GM19372 (cell line): ENCODE data around the gene MTCP1.

Experiments
- ATAC-seq: cut with Tn5 transposase; IDR thresholded peaks from one replicate; pipeline ENCODE4 v1.9.1; 2021; ENCODE audit warnings: mild to moderate bottlenecking, low read depth, moderate library complexity; ENCODE audit not compliant: unreplicated experiment

Gene MTCP1, protein sequence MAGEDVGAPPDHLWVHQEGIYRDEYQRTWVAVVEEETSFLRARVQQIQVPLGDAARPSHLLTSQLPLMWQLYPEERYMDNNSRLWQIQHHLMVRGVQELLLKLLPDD

DNA sequence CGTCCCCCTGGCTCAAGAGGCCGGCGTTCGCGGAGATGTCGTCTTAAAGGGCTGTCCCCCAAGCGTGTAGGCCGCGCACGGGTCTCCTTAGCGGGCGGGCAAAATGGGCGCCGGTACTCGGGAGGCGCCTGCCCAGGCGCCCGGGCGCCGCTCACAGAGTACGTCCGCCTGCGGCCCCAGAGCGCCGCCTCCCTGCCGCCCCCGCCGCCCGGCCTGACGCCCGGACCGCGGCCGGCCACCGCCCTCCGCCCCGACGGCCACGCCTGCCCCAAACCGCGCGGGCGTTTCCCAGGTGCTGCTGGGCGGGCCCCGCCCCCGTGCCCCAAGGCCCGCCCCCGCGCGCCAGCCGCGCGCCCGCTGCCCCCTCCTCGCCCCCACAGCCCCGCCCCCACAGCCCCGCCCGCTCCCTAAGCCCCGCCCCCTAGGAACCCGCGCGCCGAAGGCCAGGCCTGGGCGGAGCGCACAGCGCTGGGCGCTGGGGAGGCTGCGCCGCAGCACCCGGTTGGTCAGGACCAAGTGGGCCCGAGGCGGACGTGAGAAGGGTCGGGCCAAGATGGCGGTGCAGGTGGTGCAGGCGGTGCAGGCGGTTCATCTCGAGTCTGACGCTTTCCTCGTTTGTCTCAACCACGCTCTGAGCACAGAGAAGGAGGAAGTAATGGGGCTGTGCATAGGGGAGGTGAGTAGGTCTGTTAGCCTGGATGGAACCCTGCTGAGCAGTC is at the start of gene MTCP1, which contains the start of the genes BRCC3 and CMC4:
TSS of gene MTCP1 (minus strand) at position 162 of the 719 bp plus-strand sequence. CDS start 5,126 bp downstream, outside the sequence.
TSS of gene BRCC3 (plus strand) at position 534 of the 719 bp plus-strand sequence. CDS start at position 554, 20 bp downstream.
TSS of gene CMC4 (minus strand) at position 162 of the 719 bp plus-strand sequence. CDS start 7,113 bp downstream, outside the sequence.
- ATAC-seq = peak; percentile 86

DNA sequence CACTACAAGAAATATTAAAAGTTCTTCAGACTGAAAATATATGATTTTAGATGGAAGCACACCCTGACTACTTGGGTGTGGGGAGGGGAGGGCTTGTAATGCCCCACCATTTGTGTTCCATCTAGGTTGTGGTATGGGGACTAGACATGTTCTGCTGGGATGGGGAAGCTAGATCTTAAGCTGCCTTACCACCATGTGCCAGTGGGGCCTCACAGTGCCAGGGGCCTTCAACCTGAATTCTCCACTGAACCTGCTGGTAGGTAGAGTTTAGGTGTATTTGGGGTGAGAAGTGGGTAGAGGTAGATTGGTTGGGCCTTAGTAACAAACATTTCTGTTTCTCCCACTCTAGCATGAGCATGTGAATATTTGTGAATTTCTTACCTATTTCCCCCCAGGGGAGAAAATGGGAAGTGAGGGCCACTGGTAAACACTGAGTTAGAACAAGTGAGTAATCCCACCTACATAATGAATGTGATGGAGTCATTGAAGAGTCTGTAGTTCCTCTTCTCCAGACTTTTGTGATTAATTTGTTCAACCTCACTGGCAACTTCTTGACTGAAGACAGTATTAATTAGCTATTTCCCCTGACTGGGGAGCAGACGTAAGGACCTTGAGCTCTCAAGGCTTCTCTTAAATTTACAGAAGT is 44.4 kb upstream of the MTCP1 start:
- ATAC-seq = no peak

DNA sequence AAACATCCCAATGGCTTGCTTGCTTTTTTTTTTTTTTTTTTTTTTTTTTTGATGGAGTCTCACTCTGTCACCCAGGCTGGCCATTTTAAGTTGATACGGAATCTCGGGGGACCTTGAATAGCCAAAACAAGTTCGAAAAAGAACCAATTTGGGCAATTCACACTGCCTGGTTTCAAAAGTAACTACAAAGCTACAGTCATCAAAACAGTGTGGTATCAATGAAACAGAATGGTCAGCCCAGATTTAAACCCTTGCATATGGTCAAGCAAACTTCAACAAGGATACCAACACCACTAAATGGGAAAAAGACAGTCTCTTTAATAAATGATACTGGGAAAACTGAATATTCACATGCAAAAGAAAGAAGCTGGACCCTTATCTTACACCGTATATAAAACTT is 42.2 kb upstream of the MTCP1 start:
- ATAC-seq = no peak

DNA sequence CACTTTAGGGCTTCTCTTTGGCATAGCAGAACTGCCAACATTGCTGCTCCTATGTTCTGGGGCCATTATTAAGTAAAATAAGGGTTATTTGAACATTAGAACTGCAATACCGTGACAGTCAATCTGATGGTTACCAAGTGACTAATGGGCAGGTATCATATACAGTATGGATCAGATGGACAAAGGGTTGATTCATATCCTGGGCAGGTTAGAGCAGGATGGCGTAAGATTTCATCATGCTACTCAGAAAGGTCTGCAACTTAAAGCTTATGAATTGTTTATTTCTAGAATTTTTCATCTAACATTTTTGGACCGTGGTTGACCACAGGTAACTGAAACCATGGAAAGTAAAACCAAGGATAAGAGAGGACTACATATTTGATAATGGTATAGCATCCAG is 41.2 kb upstream of the MTCP1 start:
- no peak for ATAC-seq

DNA sequence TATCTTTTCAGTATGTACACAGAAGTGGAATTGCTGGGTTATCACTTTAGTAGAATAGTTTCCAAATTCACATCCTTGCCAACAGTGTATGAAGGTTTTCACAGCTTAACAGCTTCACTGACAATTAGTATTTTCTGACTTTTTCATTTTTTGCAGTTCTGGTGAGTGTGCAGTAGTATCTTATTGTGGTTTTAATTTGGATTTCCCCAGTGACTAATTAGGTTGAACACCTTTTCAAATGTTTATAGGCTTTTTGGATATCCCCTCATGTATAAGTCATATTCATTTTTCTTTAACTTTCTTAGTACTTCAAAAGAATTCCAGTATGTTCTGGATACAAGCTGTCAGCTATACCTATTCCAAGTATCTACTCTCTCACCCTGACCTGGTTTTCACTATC is 37.5 kb upstream of the MTCP1 start:
- ATAC-seq = no peak

DNA sequence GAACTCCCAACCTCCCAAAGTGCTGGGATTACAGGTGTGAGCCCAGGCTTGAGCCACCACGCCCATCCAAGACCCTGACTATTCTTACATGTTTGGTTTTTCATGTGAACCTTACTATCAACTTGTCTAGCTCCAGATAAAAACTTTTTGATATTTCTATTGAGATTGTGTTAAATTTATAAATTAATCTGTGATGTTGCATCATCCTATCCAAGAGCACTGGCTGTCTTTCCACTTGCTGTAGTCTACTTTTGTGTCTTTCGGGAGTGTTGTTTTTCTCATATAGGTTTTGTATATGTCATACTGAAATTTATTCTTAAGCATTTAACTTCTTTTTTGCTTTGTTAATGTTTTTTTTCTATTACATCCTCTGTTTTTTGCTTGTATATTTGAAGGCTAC is 35.0 kb upstream of the MTCP1 start:
- no peak for ATAC-seq

DNA sequence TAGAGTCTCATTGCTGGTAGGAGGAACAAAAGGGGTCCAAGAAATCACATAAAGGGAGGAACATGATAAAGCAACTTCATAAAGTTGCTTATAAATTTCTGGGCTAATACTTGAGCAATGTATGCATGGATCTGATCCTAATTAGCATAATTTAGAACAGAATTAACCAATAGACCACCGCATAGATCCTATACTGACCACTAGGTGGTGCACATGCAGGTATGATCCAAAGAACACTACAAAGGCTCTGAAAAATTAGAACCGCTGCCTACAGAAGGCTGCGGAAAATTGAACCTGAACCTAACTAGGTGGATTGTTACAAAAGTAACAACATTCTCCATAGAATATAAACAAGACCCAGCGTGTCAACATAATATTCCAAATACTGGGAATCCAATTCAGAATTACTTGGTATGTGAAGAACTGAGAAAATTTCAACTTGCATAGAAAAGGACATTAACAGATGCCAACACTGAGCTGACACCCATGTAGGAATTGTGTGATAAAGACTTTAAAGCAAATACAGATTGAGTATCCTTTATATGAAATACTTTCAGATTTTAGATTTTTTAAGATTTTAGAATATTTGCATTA is 23.6 kb upstream of the MTCP1 start:
- ATAC-seq = peak; percentile 61

DNA sequence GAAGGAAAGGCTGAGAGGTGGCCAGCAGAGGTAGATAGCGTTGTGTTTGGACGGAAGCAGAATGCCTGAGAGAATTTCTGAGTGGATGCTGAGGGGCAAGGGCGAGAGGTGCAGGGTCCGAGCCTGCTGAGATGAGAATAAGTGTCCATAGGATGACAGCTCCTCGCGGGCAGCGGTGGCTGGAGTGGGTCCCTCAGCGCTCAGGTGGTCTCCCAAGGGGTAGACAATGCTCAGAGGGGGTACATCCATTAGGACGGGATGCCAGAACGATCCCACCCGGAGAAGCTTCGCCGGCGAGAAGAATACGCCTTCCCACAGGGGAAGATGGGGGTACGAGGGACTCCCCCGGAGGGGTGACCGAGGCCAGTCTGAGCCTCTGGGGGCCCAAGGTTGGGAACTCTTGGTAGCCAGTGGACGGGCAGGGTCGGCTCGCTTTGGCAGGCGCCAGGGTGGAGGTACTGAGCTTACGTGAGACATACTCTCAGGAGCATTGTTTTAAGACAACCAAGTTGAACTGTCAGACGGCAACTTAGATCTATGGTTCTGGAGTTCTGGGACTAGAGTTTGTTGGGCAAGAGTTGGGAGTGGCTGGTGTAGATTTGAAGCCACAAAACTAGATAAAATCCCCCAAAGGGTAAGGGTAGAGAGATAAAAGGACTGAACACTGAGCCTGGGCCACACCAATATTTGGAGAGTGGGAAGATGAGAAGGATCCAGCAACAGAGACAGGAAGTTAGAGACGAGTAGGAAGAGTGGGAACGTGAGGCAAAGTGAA is 16.2 kb upstream of the MTCP1 start:
- ATAC-seq = no peak

DNA sequence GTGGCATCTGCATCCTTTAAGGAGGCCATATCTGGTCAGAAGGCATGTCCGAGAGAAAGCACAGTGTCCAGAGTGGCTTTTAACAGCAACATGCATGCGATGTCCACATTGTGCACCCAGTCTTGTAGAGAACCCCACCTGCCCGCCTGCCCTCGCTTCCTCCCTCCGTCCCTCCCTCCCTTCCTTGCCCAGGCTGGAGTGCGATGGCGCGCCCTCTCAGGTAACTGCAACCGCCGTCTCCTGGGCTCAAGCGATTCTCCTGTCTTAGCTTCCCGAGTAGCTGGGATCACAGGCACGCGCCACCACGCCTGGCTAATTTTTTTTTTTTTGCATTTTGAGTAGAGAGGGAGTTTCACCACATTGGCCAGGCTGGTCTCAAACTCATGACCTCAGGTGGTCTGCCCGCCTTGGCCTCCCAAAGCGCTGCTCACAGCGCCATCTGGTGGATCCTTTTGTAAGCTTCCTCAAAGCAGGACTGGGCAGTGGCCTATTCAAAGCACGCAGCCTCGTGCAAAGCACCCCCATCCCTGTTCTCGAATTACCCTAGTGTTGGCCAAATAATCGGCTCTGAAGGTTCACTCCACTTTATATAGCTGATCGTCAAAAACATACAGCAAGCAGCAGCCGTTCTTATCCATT is 15.4 kb upstream of the MTCP1 start:
- ATAC-seq = no peak

DNA sequence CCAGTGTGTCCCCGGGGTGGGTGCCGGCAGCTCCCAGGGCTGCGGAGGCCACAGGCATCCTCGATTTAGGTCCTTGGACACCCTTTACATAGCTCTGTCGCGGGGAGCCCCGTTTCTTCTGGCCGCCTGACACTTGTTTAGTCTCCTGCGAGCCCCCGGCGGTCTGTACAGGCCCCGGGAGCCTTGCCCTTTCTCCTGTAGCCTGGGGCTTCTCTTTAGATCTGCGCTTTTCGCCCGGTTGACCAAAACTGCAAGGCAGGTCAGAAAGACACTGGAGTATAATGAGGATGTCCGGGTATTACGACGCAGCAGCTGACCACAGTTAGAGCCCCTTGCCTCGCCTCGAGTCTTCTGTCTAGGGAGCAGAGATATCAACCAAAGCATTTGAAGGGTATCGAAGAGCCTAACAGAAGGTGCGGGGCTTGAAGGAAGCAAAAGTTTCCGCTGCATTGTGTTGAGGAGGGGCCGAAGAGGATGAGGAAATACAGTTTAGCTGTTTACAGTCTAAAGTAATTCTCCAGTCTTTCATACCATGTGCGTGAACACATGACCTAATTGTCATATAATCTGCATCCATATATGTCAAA is 851 bp upstream of the MTCP1 start:
- ATAC-seq = peak; percentile 10

DNA sequence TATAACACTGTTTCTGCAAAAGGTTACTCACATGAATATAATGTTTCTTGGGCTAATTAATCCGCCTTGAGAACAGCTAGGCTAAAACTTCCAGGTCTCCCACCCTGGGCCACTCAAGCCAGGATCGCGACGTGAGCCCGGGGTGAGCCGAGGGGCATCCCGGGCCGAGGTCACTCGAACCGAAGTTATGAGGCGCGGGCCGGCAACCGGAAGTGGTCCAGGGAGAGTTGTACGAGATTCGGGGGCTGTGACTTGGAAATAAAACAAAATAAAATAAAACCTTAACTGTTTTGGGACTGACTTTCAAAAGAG is 317 bp downstream of the MTCP1 start:
- peak; percentile 8 for ATAC-seq

DNA sequence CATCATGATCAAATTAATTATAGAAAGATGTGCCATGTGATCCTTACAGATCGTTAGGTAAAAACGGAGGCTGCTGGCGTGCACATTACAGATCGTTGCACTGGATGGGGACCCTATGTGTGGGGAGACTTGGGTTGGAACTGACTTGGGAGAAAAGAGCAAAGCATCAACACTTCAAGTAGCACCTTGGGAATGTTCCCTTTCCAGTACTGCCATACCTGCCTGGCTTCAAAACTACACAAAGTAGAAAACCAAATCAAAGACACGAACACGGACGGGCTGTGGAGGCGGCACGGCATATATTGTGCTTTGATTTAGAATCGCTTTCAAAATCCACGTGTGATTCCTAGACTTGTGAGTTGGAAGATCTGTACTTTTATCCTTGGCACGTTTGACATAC is 898 bp downstream of the MTCP1 start:
- ATAC-seq = no peak

DNA sequence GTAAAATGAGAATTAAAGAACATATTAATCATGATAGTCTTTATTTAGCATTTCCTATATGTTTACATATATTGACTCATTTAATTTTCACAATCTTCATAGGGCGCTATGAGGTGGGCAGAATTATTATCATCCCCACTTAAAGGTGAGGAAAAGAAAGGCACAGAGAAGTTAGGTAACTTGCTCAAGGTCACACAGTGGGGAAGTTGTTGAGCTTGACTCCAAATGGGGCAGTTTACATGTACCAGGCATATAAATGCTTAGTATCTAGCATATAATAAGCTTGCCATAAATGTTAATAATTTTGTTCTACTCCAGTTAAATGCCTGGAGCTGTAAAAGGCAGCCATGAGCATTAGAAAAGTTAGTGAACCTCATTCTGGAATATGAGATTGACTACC is 1.5 kb downstream of the MTCP1 start:
- no peak for ATAC-seq

DNA sequence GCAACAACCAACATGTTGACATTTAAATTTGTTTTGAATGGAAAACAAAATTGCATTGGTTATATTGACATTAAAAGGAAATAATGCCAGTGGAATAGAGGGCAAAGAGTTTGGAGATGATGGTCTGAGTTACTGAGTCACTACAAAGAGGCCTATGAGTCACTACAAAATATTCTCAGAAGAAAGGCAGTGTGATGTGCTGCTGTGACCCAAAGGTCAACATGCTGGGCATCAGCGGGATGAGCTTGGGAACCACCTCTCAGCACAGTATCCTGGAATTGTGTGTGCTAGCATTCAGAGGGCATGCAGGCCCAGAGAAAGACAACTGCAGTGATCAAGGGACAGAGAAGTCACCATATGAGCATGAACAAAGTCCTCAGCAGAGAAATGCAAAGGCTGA is 2.8 kb downstream of the MTCP1 start:
- no peak for ATAC-seq

DNA sequence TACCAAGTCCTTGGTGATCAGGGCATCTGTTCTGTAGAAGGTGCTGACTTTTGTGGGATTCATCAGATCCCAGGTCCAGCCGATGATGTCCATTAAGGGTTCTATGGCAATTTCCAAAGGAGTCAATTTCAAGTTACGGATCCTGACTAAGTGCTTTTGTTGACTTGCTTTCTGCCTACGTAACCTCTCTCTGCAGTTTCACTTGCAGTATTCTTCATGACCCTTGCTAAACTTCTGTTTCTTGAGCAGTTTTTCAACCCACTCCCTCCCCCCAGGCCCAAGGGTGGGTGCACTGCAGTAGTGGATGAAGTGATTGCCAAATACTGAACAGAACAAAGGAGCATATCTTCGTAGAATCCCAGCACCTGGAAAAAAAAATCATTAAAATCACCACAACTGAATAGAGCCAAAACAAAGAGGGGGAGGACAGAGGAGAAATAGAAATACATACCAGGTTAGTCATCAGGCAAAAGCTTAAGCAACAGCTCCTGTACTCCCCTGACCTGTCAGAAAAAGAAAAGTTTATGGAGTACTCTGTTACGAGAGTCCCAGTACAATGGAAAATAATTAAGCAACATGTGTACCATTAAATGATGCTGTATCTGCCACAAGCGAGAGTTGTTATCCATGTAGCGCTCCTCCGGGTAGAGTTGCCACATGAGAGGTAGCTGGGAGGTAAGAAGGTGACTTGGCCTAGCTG is 5.8 kb downstream of the MTCP1 start:
- no peak for ATAC-seq

DNA sequence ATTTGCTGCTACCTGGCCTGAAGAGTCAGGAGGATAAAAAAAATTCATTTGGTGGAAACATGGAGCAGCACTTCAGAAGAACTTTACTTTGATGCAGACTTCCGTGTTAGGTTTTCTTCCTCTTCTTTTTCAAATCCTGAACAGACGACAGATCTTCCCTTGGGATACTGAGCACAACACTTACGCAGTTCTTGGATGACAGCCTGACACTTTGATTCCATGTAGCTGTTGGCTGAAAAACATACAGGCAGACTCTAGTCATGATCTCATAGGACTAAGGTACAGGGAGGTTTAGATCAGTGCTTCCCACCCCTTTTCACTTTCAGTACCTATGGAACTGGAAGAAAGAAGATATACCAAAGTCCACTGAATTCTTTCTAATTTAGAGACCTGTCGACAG is 9.2 kb downstream of the MTCP1 start:
- ATAC-seq = no peak

DNA sequence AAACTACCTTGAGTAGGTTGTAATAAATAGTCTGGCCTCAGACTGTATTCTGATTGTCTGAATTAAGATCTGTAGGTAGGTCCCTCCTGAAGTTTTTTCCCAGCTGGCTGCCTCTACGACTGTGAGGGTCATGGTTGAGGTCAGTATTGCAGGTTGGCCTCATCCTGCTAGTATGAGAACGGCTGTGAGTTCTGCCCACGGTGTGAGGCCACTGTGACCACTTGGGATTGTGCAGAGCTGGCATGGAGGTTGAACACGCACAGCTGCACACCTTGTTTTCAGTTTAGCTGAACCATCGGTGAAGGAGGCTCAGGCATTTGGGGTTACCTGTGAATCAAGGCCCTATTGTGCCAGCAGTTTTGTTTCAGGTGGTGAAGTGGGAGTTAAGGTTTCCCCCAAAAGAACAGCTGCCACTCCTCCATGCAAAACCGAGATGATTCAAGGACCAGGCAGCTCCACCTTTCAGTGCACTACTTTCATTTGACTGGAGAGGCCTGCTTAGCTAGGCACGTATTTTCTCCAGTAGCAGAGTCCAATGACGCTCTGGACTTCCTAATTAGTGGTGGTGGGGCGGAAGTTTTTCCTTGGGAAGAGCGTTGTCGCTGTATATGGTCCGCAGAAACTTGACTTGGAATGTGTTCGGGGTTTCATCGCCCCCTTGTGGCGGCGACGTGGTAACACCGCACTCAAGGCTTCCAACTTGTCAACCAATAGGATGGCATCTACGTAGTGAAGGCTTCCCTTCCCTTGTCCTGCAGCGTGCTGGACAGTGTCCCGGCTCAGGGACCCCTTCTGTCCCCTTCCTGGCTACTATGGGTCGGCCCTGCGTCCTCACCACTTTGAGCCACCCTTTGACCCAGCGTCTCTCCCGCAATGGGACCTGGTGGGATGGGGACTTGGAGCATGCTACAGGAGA is 13.8 kb downstream of the MTCP1 start:
- ATAC-seq = no peak

DNA sequence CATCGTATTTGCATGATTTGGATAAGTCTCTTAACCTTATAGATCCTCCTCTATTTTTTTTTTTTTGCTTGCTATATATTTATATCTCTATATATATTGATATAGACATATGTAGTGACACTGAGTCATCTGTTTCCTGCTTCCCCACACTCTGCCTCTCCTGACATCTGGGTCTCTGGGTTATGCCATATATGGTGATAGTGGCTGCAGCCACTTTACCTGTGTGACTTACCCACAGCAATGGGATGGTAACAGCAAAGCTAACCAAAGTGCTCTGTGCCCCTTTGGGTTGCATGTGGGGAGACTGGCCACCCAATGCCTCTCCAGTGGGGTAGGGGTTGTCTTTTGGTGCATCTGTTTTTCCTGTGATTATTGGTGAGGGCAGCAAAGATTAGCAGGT is 14.5 kb downstream of the MTCP1 start:
- ATAC-seq = no peak
